ENCODE data around the gene CLIC4. TPM values are rescaled to one million over a fixed set of nuclear protein-coding genes. Genes with fewer than 3 reads are reported as not detected.

Gene CLIC4
- total RNA-seq, 1 donor from 2014 or later: 249 TPM

DNA sequence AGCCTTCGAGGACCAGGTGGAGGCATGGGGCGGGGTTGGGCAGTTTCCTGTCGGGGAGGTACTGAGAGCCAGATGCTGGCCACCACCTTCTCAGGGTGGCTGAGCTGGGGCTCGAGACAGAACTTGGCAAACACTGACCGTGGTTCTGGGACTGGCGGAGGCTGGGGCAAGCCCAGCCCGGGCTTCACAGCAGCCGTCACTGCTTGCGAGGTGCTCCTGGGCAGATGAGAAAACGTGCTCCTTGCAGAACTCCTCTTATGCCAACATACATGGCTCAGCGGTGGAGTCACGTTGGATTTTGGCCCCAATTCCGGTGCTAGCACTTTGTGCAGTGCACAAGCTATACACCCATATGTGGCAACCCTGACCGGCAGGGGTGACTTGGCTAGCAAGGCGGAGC, 115.6 kb downstream of the CLIC4 start:
- no peak for DNase-seq

DNA sequence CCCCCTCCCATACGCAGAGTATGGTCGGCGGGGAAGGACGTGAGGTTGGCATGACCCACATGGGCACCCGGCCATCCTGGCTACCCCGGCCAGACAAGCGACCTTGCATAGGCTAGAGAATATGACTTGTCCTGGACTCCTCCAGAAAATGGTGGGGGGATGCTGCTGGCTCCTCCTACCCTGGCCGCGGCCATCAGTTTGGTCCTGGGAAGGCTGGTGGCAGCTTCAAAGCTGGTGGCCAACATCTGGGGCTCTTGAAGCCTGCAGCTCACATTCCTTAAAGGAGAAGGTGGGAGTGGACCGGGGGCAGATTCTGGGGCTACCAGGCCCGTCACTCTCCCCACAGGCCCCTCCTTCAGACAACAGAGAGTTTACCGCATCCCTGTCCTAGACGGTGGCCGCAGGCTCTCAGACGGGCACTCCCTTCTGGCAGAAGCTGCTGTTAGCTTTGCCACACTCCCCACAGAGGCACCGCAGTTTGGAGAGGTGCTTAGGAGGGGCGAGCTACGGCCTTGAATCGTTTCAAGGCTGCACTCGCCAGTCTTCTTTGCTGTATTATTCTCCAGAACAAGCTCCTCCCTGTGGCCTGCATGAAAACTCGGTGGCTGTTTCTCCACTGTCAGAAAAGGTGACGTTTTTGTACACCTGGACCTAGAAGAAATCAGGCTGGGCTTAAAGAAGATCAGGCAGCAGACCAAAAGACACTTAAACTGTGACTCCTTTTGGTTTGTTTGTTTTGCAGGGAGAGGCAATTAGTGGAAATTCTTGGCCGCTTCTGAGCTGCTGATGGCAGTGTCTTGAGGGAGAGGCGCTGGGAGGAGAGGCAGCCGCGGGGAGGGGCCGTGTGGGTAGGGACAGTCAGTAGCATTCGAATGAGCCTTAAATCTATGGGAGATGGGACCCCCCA, 116.8 kb downstream of the CLIC4 start:
- DNase-seq: peak; percentile 39

DNA sequence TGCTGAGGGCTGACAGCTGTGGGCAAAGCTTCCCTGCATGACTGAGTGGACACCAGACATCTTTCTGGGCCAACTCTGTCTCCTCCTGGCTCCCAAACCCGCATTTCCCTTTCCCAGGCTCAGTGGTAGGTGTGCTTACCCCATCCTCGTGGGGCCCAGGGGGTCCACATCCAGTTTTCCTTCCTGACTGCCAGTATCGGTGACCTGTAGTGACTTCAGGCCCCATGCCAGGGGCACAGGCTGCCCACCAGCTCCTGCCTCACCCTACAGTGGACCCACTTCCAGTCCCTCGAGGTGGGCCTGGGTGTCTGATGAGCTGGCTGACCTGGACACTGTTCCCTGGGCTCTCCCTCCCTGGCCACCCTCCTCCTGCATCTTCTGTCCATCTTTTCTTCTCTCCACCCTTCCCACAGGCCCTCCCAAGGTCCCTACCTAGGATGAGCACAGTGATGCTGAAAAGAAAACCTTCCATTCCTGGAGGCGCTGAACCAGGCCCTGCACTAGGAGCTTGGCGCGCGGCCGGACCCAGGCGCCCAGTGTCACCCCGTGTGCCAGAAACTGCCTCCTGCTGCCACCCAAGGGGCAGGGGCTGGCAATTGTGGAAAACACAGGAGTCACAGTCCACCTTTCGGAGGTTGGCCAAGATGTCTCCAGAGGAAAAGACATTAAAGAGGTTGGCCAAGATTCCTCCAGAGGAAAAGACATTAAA, 117.7 kb downstream of the CLIC4 start:
- DNase-seq: no peak

DNA sequence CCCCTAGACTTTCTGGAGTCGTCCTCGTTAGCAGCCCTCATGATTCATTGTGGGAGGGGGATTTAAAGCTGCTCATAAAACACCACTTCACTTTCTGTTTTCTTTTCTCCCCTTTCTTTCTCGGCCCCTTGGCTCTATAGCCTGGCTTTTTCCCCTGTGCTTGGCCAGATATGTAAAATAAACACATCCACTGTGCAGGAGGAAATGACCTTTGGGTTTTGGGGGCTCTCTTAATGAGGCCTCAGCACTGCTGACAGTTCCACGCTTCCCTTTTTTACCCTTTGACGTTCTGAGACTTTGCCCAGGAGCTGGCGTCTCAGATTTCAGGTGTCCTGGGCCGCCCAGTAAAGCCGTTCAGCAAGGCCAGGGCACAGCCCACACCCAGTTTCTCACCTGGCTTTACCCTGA, 119.1 kb downstream of the CLIC4 start:
- no peak for DNase-seq

DNA sequence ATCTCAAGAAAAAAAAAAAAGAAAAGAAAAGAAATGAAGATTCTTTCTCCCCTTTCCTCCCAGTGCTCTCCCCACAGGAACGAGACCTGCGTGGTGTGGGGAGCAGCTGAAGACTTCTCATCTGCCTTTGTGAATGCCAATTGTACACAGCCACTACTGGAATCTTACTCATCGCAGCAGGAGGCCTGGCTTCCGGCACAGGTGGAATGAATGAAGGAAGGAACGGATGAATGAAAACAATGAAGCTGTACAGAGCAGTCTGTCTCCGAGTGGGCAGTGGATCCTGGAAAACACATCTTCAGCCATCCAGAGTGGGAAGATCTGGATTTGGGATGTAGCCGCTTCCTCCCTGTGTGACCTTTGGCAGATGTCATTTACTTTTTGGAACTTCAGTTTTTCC, 119.9 kb downstream of the CLIC4 start:
- no peak for DNase-seq

DNA sequence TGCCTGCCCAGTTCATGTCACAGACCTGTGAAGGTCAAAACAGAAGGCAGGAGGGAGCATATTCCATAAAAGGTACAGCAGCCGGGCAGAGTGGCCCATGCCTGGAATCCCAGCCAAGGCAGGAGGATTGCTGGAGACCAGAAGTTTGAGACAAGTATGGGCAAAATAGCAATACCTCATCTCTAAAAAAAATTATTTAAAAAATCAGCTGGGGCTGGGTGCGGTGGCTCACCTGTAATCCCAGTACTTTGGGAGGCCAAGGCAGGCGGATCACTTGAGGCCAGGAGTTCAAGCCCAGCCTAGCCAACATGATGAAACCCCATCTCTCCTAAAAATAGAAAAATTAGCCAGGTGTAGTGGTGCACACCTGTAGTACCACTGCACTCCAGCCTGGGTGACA, 120.3 kb downstream of the CLIC4 start:
- DNase-seq: no peak

DNA sequence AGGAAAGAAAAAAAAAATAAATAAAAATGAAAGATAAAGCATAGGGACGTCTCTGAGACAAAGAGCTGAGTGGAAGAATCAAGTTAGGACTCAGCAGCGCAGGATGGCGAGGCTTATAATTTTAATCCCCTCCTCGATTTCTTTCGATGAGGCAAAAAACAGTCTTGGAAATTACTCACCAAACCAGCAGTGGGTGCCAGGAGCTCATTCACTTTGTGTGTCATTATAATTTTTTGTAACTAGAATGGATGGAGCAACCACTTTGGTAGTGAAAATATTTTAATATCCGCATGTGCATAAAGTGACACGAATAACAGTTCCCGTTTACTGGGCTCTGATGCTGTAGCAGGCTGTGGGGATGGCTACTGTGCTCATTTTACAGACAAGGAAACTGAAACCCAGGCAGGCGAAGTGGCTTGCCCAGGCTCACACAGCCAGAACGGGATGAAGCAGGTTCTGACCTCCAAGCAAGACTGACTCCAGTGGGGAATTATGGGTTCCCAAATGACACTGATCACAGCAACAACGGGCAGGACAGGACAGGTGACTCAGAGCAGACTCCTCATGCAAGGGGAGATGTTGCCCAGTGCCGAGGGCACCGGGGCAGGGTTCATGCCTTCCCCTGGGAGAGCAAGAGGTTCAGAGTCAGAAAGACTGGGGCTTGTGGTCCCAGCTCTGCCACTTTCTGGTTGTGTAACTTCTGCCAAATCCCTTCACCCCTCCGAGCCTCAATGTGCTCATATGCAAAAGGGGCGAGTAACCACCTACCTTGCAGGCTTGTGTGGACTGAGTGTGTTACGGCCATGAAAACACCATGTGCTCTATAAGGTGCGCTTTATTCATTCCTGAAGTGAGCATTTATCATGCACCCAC, 121.2 kb downstream of the CLIC4 start:
- no peak for DNase-seq

DNA sequence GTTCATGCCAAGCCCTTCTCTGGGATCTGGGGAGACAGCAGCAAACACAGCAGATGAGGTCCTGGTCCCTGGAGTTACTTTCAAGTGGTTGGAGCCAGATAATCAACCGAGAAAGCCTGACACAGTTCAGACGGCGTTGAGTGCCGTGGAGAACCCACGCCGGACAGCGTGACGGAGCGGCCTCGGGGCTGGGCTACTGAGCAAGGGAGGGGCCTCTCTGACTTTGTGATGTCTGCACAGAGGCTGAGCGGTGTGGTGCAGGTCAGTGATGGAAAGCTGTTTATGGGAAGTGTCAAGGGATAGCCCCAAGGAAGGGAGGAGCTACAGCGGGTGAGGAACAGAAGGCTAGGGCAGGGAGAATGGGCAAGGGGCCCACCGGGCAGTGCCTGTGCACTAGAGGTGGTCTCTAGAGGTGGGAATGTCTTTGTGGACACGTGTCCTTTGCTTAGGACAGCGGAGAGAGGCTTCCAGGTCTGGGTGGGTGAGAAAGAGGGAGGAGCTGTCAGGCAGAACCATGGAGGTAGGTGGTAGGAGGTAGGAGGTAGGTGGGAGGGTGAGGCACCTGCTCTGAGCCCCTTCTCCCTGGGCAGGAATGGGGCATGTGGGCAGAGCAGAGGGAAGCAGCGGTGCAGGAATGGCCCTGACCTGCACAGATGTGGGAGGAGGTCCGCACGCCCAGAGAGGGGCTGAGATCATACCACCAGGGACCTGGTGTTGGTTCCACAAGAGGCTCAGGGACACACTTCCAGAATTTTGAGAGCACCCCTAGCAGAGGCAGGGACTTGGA, 122.0 kb downstream of the CLIC4 start:
- no peak for DNase-seq

DNA sequence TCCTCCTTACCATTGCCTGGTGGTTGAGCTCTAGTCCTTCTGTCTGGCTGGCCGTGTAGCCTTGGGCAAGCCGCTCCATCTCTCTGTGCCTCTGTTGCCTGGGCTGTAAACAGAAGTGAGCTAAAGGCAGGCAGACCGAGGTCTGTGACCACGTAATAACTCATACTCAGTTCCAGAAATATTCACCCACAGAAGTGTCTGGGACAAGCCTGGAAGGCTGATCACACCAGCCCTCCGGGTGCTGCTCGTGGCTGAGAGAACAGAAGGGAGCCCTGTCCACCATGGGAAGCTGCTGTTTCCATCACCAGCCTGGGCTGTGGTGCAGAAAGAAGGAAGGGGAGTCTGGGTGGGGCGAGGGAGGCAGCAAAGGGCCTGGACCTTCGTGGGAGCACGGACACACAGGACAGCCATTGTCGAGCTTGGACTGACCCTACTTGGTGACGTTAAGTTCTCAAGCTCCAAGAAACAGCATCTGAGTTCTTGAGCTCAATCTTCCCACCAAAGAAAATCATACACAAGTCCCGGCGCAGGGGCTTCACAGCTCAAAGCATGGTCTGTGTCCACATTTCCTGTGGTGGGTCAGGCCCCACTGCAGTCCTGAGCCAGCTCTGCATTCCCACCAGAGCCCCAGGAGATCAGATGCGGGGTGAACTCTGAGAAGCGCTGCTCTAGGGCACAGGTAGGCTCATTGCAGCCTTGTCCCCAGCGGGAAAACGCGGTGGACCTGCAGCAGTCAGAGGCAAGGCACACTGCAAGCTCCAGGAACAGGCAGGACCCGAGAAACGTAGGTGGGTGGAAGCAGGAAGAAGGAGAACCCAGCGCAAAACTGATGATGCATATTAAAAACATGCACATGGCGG, 123.0 kb downstream of the CLIC4 start:
- no peak for DNase-seq

DNA sequence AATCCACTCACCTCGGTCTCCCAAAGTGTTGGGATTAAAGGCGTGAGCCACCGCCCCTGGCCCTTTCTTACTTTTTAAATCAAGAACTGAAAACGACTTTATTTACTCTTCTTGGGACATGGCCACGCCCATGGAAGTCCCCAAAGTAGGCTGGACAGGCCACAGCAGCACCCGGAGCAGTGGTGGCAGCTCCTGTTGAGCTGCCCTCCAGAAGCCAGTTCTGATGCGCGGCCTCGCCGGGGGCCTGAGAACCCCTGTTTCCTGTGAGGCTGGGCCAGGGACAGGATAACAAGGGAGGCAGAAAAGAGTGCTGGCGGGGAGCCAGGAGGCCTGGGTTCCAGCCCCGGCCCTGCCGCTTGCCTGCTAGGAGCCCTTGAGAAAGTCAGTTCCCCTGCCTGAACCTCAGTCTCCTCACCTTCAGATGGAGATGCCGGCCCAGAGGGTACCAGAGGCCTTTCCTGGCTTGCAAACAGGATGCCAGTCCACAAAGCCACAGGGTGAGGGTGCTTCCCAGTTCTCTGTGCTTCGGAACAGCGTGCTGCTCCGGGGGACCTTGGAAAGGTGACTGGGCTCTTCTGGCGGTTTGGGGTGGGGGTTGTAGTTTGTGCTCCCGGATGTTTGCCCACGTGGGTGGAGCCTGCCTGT, 125.4 kb downstream of the CLIC4 start:
- DNase-seq: no peak

DNA sequence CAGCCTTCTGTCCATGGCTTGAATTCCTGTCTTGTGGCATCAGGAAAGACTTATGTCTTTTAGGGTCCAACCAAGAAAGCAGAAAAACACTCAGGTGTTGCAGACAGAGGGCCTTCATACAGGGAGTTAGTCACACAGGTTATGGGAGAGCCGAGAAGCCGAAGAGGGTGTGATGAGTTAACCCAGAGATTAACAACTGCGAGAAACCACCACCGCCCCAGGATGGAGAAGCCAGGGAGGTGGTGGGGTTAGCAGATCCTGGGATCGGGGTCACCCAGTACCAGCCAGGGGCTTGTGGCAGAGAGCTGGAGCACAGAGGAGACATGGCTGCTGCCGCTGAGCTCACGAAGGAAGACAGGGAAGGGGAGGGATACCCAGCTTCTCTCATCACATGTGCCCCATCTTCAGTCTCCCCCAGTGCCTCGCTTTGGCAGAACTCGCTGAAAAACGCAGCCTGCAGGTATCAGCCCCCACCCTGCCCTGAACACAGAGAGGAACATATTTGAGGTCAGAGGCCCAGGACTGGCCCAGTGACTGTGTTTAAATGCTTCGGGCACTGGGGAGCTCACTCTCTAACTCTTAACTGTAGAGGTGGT, 126.2 kb downstream of the CLIC4 start:
- DNase-seq: no peak

DNA sequence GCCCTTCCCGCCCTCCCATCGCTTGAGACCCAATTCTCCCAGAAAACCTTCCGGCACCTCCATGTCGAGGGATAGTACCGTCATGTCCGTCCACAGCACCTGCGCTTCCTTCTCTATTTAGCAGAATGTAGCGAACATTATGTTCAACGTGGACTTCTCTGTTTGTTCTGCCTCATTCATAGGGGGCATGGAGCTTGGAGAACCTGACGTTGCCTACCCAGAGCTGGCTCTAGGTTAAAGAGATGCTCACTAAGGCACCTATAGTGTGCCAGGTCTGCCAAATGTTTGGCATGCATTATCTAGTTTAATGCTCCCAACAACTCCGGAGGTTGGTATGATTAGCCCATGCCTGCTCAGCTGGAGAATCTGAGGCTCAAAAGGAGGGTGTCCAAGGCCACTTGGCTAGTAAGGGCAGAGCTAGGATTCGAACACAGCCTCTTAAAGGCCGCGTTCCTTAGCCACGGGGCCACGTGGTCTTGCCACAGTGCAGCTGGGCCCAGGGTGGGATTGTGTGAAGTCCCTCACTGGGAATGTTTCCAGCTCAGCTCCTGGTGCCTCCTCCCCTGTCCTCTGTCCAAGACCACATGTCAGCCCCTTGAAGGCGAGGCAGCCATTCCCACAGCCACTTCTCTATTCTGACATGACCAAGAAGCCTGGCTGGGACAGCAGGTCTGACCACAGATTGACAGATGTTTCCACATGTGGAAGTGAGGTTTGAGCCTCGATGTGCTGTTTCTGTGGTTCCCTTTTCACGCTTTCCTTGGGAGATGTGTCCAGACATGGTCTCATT, 127.0 kb downstream of the CLIC4 start:
- peak; percentile 18 for DNase-seq

DNA sequence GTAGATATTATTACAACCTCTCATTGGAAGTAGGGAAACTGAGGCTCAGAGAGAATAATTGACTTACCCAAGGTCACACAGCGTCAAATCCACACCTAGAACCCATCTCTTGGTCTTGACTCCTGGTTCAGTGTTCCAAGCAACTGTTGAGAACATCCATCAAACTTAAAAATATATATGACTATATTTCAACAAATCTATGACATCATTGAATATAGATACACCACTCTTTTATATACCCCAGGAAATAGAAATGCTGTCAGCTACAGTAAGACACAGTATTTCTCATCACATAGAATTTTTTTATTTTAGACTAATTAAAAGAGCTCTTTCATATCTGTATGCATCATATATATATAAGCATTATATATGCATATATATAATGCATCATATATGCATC, 127.9 kb downstream of the CLIC4 start:
- no peak for DNase-seq

DNA sequence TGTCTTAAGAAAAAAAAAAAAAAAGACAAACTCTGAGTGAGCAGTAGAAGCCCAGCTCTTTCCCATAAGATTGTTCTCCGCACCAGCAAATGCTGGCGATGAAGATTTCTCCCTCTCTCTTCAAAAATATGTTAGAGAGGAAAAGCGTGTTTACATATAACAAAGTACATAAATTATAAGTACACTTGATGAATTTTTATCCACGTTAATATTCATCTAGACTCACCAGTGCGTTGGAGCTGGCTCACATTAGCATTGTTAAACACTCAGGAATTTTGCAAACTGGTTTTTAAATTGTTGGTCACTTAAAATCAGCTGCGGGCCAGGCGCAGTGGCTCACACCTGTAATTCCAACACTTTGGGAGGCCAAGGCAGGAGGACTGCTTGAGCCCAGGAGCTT, 128.8 kb downstream of the CLIC4 start:
- DNase-seq: no peak

DNA sequence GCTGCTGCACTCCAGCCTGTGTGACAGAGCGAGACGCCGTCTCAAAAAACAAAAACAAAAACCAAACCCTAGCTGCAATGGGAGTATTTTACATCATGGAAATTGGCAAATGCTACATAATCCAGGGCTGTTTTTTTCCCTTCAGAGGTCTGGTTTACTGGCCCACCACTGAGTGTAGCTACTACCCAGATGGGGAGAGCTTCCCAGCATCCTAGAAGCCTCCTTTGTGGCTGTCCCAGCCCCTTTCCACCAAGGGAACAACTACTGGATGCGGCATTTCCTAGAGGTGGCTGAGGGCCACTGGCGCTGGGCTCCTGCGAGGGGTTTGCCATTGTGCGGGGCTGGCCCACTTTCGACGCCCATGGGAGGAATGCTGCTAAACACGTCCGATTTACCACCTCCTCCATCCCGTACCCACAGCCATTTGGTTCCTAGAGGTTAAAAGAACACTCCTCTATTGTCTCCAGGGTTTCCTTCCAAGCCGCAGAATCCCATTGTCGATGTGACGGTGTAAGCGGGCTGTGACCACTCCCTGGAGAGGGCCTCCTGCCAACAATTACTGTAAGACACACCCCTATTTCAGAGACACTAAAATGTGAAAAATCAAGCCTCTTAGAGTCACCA, 129.5 kb downstream of the CLIC4 start:
- peak; percentile 8 for DNase-seq

DNA sequence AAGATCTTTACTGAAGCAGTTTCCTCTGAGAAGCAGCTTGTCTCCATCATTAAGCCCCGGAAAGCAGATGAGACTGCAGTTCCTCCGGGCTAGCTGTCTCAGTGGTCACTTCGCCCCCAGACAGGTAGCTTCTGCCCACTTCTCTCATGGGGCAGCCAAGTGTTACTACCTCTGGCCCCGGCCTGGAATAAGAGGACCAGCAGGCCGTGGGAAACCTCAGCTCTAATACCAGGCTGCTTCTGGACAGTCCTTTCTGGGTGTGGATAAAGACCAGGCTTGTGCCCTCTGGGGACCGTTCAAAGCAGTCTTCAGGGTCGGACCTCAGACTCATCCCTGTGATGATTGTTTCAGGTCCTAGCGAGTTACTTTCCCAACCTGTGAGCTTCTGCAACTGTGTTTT, 130.0 kb downstream of the CLIC4 start:
- DNase-seq: no peak

DNA sequence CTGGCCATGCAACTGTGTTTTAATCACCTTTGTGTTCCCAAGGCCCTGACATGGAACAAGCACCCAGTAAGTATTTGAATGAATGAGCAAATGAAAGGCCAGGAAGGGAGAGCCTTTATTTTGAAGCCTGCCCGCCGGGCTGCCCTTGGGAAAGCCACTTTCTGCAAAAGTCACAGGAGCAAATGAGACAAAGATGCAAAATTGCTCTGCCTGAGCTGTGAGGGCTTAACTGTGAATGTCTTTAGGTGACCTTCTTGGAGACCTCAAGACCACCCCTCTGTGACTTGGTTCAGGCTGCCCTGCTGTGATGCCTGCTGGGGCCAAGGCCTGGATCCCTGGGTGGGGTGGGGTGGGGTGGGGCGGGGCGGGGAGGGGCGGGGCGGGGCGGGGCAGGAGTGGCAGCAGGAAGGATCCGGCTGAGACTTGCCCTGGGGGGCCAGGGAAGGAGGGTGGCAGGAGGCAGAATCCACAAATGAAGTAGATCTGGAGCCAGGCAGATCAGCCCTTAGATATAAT, 130.8 kb downstream of the CLIC4 start:
- DNase-seq: no peak

DNA sequence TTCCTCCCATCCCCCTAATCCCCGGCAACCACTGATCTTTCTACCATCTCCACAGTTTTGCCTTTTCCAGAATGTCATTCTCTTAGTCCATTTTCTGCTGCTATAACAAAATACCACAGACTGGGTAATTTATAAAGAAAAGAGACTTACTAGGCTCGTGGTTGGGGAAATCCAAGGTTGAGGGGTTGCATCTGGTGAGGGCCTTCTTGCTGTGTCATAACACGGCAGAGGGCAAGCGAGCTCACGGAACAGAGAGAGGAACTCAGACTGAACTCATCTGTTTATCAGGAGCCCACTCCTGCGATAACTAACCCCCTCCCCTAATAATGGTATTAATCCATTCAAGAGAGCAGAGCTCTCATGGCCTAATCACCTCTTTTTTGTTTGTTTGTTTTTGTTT, 132.8 kb downstream of the CLIC4 start:
- DNase-seq: no peak

Data from tongue (tissue), 2 donors.